ENCODE measurements around the gene SIGLEC7. TPM values are rescaled to one million over a fixed set of nuclear protein-coding genes. Genes with fewer than 3 reads are reported as not detected.

SIGLEC7 gene
- total and polyA plus RNA-seq, 7 donors: 1.1 to 8.3 (median 2.5) TPM

DNA sequence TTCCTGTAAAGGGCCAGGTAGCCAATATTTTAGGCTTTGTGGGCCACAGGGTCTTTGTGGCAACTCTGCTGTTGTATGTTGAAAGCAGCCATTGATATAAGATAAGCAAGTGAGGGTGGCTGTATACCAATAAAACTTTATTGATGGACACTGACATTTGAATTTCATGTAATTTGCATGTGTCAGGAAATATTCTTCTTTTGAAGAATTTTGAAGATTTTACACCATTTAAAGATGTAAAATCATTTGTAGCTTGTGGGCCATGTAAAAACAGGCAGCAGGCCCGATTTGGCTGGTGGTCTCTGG lies 31.5 kb upstream of the SIGLEC7 start:
- intact Hi-C loops (cut with DNase I): no loop called here
- 67 to 76% methylated on average over 1 of the region's 1 CpG for WGBS, 2 donors

DNA sequence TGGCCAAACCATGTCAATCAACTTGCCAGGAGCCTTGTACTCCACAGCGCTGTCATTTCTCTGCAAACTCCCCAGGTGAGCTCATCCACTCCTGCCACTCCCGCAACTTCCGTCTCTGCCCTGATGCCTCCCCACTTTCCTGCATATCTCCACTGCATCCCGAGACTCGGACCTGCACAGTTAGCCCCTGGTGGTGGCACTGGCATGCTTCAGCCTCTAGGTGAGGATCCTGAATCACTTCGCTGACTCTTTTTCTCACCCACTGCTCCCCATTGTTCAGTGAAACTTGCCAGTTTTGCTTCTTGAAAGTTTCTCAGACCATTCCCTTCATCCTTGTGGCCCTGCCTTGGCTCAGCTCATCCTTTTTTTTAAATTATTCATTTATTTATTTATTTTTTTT lies 30.5 kb upstream of the SIGLEC7 start:
- intact Hi-C loops (cut with DNase I): no loop called here
- DNase-seq: no peak

More for the DNA sequence above, 31.5 kb upstream of the SIGLEC7 start:
- no peaks in the 10 kb centered on the region for H3K27me3 ChIP-seq
- TF ChIP-seq POLR2AphosphoS5 (IDR thresholded peaks at IDR 0.05) (no peak), POLR2A (IDR thresholded peaks at IDR 0.05) (no peak), EP300 (IDR thresholded peaks at IDR 0.05) (no peak)
- TF ChIP-seq, protein P1, sequence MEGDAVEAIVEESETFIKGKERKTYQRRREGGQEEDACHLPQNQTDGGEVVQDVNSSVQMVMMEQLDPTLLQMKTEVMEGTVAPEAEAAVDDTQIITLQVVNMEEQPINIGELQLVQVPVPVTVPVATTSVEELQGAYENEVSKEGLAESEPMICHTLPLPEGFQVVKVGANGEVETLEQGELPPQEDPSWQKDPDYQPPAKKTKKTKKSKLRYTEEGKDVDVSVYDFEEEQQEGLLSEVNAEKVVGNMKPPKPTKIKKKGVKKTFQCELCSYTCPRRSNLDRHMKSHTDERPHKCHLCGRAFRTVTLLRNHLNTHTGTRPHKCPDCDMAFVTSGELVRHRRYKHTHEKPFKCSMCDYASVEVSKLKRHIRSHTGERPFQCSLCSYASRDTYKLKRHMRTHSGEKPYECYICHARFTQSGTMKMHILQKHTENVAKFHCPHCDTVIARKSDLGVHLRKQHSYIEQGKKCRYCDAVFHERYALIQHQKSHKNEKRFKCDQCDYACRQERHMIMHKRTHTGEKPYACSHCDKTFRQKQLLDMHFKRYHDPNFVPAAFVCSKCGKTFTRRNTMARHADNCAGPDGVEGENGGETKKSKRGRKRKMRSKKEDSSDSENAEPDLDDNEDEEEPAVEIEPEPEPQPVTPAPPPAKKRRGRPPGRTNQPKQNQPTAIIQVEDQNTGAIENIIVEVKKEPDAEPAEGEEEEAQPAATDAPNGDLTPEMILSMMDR (IDR thresholded peaks at IDR 0.05): no peak
- no peaks in the 10 kb centered on the region for H3K36me3 ChIP-seq
- no peak overlapping the region for H3K4me3 ChIP-seq
- no peak overlapping the region for H3K27ac ChIP-seq
- peaks cover 0 to 18% (median 15%) of the 10 kb centered on the region in 4 donors for H3K4me1 ChIP-seq
- no peaks in the 10 kb centered on the region for H3K9me3 ChIP-seq
- no peak for DNase-seq

DNA sequence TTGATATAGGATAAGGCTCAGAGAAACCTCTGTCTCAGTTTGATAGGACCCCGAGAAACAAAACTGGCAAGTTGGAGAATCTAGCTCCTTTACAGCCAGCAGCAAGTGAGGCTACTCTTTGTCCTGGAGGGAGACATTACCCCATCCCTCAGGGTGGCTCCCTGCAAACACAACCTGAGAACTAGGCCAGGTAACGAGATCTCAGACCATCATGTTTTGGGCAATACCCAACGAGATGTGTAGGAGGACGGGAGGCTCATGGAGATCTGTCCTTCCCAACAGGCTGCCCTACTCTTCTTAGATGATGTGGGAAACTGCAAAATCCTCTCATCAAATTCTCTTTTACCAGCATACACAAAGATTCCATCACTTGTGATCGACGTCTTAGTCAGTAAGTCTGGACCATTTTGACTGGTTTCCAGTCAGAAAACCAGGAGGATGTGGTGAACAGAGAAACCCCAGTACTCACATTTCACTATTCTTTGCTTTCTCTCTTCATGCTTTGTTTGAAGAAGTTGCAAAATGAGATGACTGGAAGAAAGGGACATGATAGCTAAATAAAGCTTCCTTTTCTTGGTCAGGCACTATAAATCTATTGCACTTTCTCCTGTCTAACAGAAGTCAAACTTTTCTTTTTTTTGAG lies 27.9 kb upstream of the SIGLEC7 start:
- no peaks in the 10 kb centered on the region for H3K9me3 ChIP-seq
- no peak for DNase-seq
- H3K27me3 ChIP-seq: peaks cover 0 to 4% (median 0%) of the 10 kb centered on the region in 3 donors
- intact Hi-C loops (cut with DNase I): no loop called here
- TF ChIP-seq, protein P1 (IDR thresholded peaks at IDR 0.05): no peak
- TF ChIP-seq POLR2A (IDR thresholded peaks at IDR 0.05) (no peak), EP300 (IDR thresholded peaks at IDR 0.05) (no peak), POLR2AphosphoS5 (IDR thresholded peaks at IDR 0.05) (no peak)
- no peaks in the 10 kb centered on the region for H3K4me1 ChIP-seq
- no peaks in the 10 kb centered on the region for H3K36me3 ChIP-seq
- H3K27ac ChIP-seq: no peak overlapping the region
- no peak overlapping the region for H3K4me3 ChIP-seq
- 75 to 84% methylated on average over 6 of the region's 6 CpGs for WGBS, 2 donors

More for the DNA sequence above, 30.5 kb upstream of the SIGLEC7 start:
- peaks cover 0 to 18% (median 14%) of the 10 kb centered on the region in 4 donors for H3K4me1 ChIP-seq
- 17 to 43% methylated on average over 6 of the region's 6 CpGs for WGBS, 2 donors
- no peak overlapping the region for H3K4me3 ChIP-seq
- TF ChIP-seq EP300 (IDR thresholded peaks at IDR 0.05) (no peak), POLR2A (IDR thresholded peaks at IDR 0.05) (no peak), POLR2AphosphoS5 (IDR thresholded peaks at IDR 0.05) (no peak)
- TF ChIP-seq, protein P1 (IDR thresholded peaks at IDR 0.05): no peak
- no peaks in the 10 kb centered on the region for H3K36me3 ChIP-seq
- no peak overlapping the region for H3K27ac ChIP-seq
- peaks cover 0 to 4% (median 0%) of the 10 kb centered on the region in 3 donors for H3K27me3 ChIP-seq
- no peaks in the 10 kb centered on the region for H3K9me3 ChIP-seq

DNA sequence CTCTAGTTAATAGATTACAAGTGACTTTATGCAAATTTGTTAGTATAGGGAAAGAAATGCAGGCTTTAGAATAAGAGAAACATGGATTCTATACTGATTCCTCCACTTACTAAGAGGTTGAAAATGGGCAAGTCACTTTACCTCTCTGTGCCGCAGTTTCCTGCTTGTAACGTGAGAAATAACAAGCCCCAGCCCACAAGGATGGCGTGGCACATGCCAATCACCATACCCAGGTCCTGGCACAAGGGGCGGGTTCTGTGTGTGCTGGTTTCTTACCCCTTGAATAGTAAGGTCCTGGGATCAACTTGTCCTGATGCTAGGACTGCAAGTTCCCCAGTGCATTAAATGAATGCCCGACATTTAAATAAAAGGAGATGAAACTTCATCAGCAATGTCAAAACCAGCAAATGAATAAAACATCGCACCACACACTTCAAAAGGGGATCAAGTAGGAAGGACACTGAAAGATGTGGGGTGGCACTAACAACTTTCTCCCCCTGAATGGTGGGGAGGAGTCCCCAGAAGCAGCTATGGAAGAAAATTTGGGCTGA lies 25.3 kb upstream of the SIGLEC7 start:
- Histone ChIP-seq H3K27me3 (peaks cover 0 to 4% (median 0%) of the 10 kb centered on the region in 3 donors), H3K4me3 (no peak overlapping the region), H3K9me3 (no peaks in the 10 kb centered on the region), H3K27ac (no peak overlapping the region), H3K36me3 (no peaks in the 10 kb centered on the region), H3K4me1 (no peaks in the 10 kb centered on the region)
- intact Hi-C loops (cut with DNase I): no loop called here
- WGBS, 2 donors: 59 to 80% methylated on average over 6 of the region's 6 CpGs
- TF ChIP-seq POLR2AphosphoS5 (IDR thresholded peaks at IDR 0.05): no peak
- no peak for DNase-seq

DNA sequence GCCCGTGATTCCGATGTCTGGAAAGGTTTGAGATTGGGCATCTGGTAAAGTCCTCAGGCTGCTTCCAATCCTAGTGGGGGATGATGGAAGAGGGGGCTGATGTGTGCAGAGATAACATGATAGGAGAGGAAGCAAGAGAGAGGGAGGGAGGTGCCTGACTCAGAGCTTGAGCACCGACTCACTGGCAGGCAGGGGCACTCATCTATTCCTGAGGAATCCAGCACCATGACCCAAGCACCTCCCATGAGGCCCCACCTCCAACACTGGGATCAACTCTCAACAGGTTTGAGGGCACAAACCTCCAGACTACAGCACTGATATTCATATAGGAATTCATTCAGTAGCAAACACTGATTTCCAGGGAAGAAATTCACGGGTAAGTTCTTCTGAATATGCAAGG lies 23.0 kb upstream of the SIGLEC7 start:
- 57 to 70% methylated on average over 4 of the region's 4 CpGs for WGBS, 2 donors
- intact Hi-C loops (cut with DNase I): no loop called here
- TF ChIP-seq POLR2A (IDR thresholded peaks at IDR 0.05) (no peak), EP300 (IDR thresholded peaks at IDR 0.05) (no peak), POLR2AphosphoS5 (IDR thresholded peaks at IDR 0.05) (no peak)
- TF ChIP-seq, protein P1 (IDR thresholded peaks at IDR 0.05): no peak
- Histone ChIP-seq H3K9me3 (no peaks in the 10 kb centered on the region), H3K4me3 (no peak overlapping the region), H3K4me1 (no peaks in the 10 kb centered on the region), H3K36me3 (no peaks in the 10 kb centered on the region), H3K27ac (no peak overlapping the region), H3K27me3 (peaks cover 0 to 13% (median 0%) of the 10 kb centered on the region in 3 donors)
- DNase-seq: peak; percentile 32
